Neural progenitor cell (in vitro differentiated cells): ENCODE data around the gene ABHD12. TPM values are rescaled to one million over a fixed set of nuclear protein-coding genes. Genes with fewer than 3 reads are reported as not detected.

Experiments used
- DNase-seq: peaks from one replicate; pipeline ENCODE4 v3.0.0-alpha.2; 2016; ENCODE audit warnings: low spot score
- H2AFZ ChIP-seq: fragments of 200-600 bp; sonication (generic); replicated peaks from 2 replicates; pipeline ENCODE4 v1.6.1; 2016; ENCODE audit warnings: antibody characterized with exemption
- H3F3A ChIP-seq: fragments of 200-600 bp; sonication (generic); 2 replicates; pipeline ENCODE4 v1.6.1; 2016; ENCODE audit warnings: antibody characterized with exemption, low read depth
- H3K27ac ChIP-seq: fragments of 200-600 bp; sonication (generic); 2 replicates; pipeline ENCODE4 v1.5.1; 2016; ENCODE audit warnings: mild to moderate bottlenecking
- H3K27me3 ChIP-seq: fragments of 200-600 bp; sonication (generic); 2 replicates; pipeline ENCODE4 v1.6.1; 2016; ENCODE audit warnings: mild to moderate bottlenecking, moderate library complexity
- H3K36me3 ChIP-seq: fragments of 200-600 bp; sonication (generic); 2 replicates; pipeline ENCODE4 v1.5.1; 2016
- H3K4me1 ChIP-seq: fragments of 200-600 bp; sonication (generic); 2 replicates; pipeline ENCODE4 v1.6.1; 2016; ENCODE audit warnings: mixed run types
- H3K4me2 ChIP-seq: fragments of 200-600 bp; sonication (generic); 2 replicates; pipeline ENCODE4 v1.6.1; 2016
- H3K4me3 ChIP-seq: fragments of 200-600 bp; sonication (generic); 2 replicates; pipeline ENCODE4 v1.5.1; 2016
- H3K79me2 ChIP-seq: fragments of 200-600 bp; sonication (generic); 2 replicates; pipeline ENCODE4 v1.6.1; 2016; ENCODE audit warnings: low read depth
- H3K9ac ChIP-seq: fragments of 200-600 bp; sonication (generic); 2 replicates; pipeline ENCODE4 v1.6.1; 2016
- H3K9me3 ChIP-seq: fragments of 200-600 bp; sonication (generic); 2 replicates; pipeline ENCODE4 v1.5.1; 2016; ENCODE audit warnings: low read depth
- H4K20me1 ChIP-seq: fragments of 200-600 bp; sonication (generic); 2 replicates; pipeline ENCODE4 v1.6.1; 2016; ENCODE audit warnings: low read depth
- H3K27ac Mint-ChIP-seq: 3 replicates; pipeline ENCODE4 v1.8.0; 2021; ENCODE audit warnings: mixed read lengths
- H3K27me3 Mint-ChIP-seq: 2 replicates; pipeline ENCODE4 v1.8.0; 2022; ENCODE audit warnings: low read depth, mild to moderate bottlenecking, inconsistent platforms, moderate library complexity, mixed read lengths; ENCODE audit not compliant: insufficient read depth
- H3K36me3 Mint-ChIP-seq: 3 replicates; pipeline ENCODE4 v1.8.0; 2021; ENCODE audit warnings: mixed read lengths
- H3K4me1 Mint-ChIP-seq: 3 replicates; pipeline ENCODE4 v1.8.0; 2021; ENCODE audit warnings: mixed read lengths
- H3K4me3 Mint-ChIP-seq: 3 replicates; pipeline ENCODE4 v1.8.0; 2021; ENCODE audit warnings: mild to moderate bottlenecking, moderate library complexity, mixed read lengths
- H3K9me3 Mint-ChIP-seq: 3 replicates; pipeline ENCODE4 v1.8.0; 2020; ENCODE audit warnings: mixed read lengths
- EZH2 ChIP-seq: fragments of 200-600 bp; sonication (generic); IDR thresholded peaks from 2 replicates; pipeline ENCODE4 v1.6.1; 2017; ENCODE audit warnings: antibody characterized with exemption, mild to moderate bottlenecking, moderate library complexity
- EZH2phosphoT487 ChIP-seq: fragments of 200-600 bp; sonication (generic); IDR thresholded peaks from 2 replicates; pipeline ENCODE4 v1.6.1; 2017; ENCODE audit warnings: antibody characterized with exemption
- total RNA-seq: library from RNA; depleted of rRNA; stranded (reverse); fragments of >200 nt; gene quantifications from 2 replicates; pipeline ENCODE4 v1.2.3, GENCODE V29; 2015; ENCODE audit warnings: low replicate concordance
- TF ChIP-seq, protein P1 (sequence below): fragments of 200-600 bp; sonication (generic); IDR thresholded peaks from 2 replicates; pipeline ENCODE4 v1.5.1; 2017; ENCODE audit warnings: antibody characterized with exemption, mild to moderate bottlenecking

Gene ABHD12
- total RNA-seq, 1 donor from 2014 or later: 20.8 TPM

DNA sequence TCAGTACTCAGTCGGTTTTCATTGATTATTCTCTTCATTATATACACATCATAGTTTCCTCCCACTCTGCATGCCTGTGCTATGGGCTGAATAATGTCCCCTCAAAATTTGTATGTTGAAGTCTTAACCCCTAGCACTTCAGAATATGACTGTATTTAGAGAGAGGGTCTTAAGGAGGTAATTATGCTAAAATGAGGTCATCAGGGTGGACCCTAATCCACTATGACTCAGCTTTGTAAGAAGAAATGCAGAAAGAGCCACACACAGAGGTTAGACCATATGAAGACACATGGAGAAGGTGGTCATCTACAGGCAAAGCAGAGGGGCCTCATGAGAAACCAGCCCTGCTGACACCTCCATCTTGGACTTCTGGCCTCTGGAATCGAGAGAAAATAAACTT, 15.8 kb downstream of the ABHD12 start:
- H3K27ac Mint-ChIP-seq: no peak overlapping the region
- Histone ChIP-seq H3K27ac (no peak overlapping the region), H4K20me1 (peaks cover 7% of the 10 kb centered on the region), H3F3A (no peaks in the 10 kb centered on the region), H2AFZ (no peak overlapping the region), H3K9me3 (no peaks in the 10 kb centered on the region), H3K27me3 (no peaks in the 10 kb centered on the region), H3K79me2 (peaks cover 80% of the 10 kb centered on the region), H3K4me1 (no peaks in the 10 kb centered on the region), H3K9ac (no peak overlapping the region), H3K36me3 (no peaks in the 10 kb centered on the region), H3K4me3 (no peak overlapping the region), H3K4me2 (no peak overlapping the region)
- no peaks in the 10 kb centered on the region for H3K4me1 Mint-ChIP-seq
- no peak for TF ChIP-seq EZH2
- TF ChIP-seq, protein P1, sequence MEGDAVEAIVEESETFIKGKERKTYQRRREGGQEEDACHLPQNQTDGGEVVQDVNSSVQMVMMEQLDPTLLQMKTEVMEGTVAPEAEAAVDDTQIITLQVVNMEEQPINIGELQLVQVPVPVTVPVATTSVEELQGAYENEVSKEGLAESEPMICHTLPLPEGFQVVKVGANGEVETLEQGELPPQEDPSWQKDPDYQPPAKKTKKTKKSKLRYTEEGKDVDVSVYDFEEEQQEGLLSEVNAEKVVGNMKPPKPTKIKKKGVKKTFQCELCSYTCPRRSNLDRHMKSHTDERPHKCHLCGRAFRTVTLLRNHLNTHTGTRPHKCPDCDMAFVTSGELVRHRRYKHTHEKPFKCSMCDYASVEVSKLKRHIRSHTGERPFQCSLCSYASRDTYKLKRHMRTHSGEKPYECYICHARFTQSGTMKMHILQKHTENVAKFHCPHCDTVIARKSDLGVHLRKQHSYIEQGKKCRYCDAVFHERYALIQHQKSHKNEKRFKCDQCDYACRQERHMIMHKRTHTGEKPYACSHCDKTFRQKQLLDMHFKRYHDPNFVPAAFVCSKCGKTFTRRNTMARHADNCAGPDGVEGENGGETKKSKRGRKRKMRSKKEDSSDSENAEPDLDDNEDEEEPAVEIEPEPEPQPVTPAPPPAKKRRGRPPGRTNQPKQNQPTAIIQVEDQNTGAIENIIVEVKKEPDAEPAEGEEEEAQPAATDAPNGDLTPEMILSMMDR: no peak
- H3K36me3 Mint-ChIP-seq: peaks cover 37% of the 10 kb centered on the region
- H3K27me3 Mint-ChIP-seq: peaks cover 8% of the 10 kb centered on the region
- no peak for DNase-seq
- H3K4me3 Mint-ChIP-seq: no peak overlapping the region
- peaks cover 48% of the 10 kb centered on the region for H3K9me3 Mint-ChIP-seq

DNA sequence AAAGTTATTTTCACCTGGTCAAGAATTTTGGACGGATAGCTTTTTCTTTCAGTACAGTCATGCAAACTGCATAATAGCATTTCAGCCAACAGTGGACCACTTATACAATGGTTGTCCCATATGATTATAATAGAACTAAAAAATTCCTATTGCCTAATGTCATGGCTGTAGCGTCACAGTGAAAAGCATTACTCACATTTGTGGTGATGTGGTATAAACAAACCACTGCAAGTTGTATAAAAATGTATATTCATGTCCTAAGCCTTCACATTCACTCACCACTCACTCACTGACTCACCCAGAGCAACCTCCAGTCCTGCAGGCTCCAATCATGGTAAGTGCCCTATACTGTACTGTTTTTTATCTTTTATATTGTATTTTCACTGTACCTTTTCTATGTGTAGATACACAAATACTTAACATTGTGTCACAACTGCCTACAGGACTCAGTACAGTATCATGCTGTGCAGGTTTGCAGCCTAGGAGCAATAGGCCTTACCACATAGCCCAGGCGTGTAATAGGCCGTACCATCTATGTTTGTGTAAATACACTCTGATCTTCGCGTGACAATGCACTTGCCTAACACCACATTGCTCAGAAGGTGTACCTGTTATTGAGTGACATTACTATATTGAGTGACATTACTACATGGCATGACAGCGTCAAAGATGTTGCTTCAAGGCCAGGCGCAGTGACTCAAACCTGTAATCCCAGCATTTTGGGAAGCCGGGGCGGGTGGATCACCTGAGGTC, 17.9 kb downstream of the ABHD12 start:
- H3K9ac ChIP-seq: no peak overlapping the region
- no peaks in the 10 kb centered on the region for H3K4me1 Mint-ChIP-seq
- H3K4me3 ChIP-seq: no peak overlapping the region
- H3K36me3 ChIP-seq: no peaks in the 10 kb centered on the region
- peaks cover 6% of the 10 kb centered on the region for H3K27me3 Mint-ChIP-seq
- no peak overlapping the region for H3K27ac ChIP-seq
- TF ChIP-seq EZH2 (no peak), EZH2phosphoT487 (no peak)
- TF ChIP-seq, protein P1: no peak
- no peak overlapping the region for H2AFZ ChIP-seq
- peaks cover 79% of the 10 kb centered on the region for H3K79me2 ChIP-seq
- H3K27ac Mint-ChIP-seq: no peak overlapping the region
- H3K9me3 ChIP-seq: no peaks in the 10 kb centered on the region
- no peaks in the 10 kb centered on the region for H3F3A ChIP-seq
- H3K4me2 ChIP-seq: no peak overlapping the region
- peaks cover 41% of the 10 kb centered on the region for H3K9me3 Mint-ChIP-seq
- H3K36me3 Mint-ChIP-seq: peaks cover 31% of the 10 kb centered on the region
- DNase-seq: no peak
- H3K4me1 ChIP-seq: no peaks in the 10 kb centered on the region
- H3K4me3 Mint-ChIP-seq: no peak overlapping the region
- H3K27me3 ChIP-seq: no peaks in the 10 kb centered on the region
- H4K20me1 ChIP-seq: no peaks in the 10 kb centered on the region

DNA sequence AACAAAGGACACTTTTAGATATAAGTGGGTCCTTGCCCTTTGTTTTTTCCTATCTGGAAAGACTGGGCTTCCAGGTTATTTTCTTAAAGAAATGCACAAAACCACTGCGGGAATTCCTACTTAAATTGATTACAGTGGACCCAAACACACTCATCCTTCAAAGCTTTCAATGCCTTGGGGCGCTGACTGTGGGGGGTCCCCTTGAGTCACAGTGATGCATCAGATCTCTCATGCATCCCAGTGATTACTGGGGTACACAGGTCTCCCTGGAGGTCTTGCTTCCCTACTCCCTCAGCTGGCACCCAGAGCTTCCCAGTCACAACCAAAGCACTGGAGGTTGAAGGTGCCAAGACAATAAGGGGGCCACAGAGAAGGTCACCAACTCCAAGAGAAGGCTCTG, 20.7 kb downstream of the ABHD12 start:
- DNase-seq: no peak
- Histone ChIP-seq H3K4me3 (no peak overlapping the region), H3F3A (no peaks in the 10 kb centered on the region), H2AFZ (no peak overlapping the region), H3K9me3 (no peaks in the 10 kb centered on the region), H3K27me3 (no peaks in the 10 kb centered on the region), H3K27ac (no peak overlapping the region), H3K9ac (no peak overlapping the region), H3K4me1 (no peaks in the 10 kb centered on the region), H3K79me2 (peaks cover 74% of the 10 kb centered on the region), H3K4me2 (no peak overlapping the region), H4K20me1 (no peaks in the 10 kb centered on the region), H3K36me3 (no peaks in the 10 kb centered on the region)
- Mint-ChIP-seq H3K36me3 (peaks cover 32% of the 10 kb centered on the region), H3K9me3 (peaks cover 31% of the 10 kb centered on the region), H3K27ac (no peak overlapping the region), H3K4me1 (no peaks in the 10 kb centered on the region), H3K27me3 (peaks cover 7% of the 10 kb centered on the region), H3K4me3 (no peak overlapping the region)
- TF ChIP-seq, protein P1: no peak
- TF ChIP-seq EZH2 (no peak), EZH2phosphoT487 (no peak)
